ENCODE results near the gene ADGRD2. TPM values are rescaled to one million over a fixed set of nuclear protein-coding genes. Genes with fewer than 3 reads are reported as not detected.

Gene ADGRD2
- polyA plus RNA-seq, 1 donor (not counting 4 experiments of a cell fraction or from before 2014, with no cell fraction given) = not detected

GRCh38 chr9:124504530-124505005, 54.3 kb downstream of the ADGRD2 start:
- Histone ChIP-seq H3K4me2 (ENCODE audit: control insufficient read depth, extremely low read depth, insufficient read depth, low read depth, low read length) (peak overlapping the region; percentile 48), H2AFZ (ENCODE audit: control insufficient read depth, low read length) (no peak overlapping the region), H3K79me2 (ENCODE audit: control insufficient read depth, insufficient read depth, low read length) (no peaks in the 10 kb centered on the region), H3K9ac (ENCODE audit: control insufficient read depth, extremely low read depth, insufficient read depth, low read length) (no peak overlapping the region), H4K20me1 (ENCODE audit: control insufficient read depth, extremely low read depth, insufficient read depth, low read length) (no peaks in the 10 kb centered on the region), H3K4me3 (ENCODE audit: control insufficient read depth in 2 of 3, extremely low read depth in 1 of 3, insufficient read depth in 2 of 3, low read depth in 1 of 3, low read length in 3 of 3) (peak overlapping the region in 1 of 3 experiments; percentile 5), H3K27ac (ENCODE audit: control insufficient read depth, insufficient read depth, low read length) (no peak overlapping the region), H3K9me3 (ENCODE audit: control insufficient read depth, low read depth, low read length) (no peaks in the 10 kb centered on the region), H3K9me1 (ENCODE audit: control insufficient read depth, extremely low read depth, insufficient read depth, low read length) (no peaks in the 10 kb centered on the region), H3K27me3 (ENCODE audit: control insufficient read depth, extremely low read depth, insufficient read depth, low read length) (peaks cover 54% of the 10 kb centered on the region), H3K4me1 (ENCODE audit: control insufficient read depth, extremely low read depth, insufficient read depth, low read length) (peaks cover 9% of the 10 kb centered on the region), H3K36me3 (ENCODE audit: control insufficient read depth in 2 of 2, extremely low read depth in 1 of 2, insufficient read depth in 2 of 2, low read length in 2 of 2) (no peaks in the 10 kb centered on the region)
- dilution Hi-C loops (cut with MboI; ENCODE audit: extremely low pct_ligation_motif_present, low sequenced_read_pairs) = no loop called here
- FAIRE-seq (no peak), DNase-seq (ENCODE audit: low read depth, low spot score) (no peak)
- no peak for TF ChIP-seq CTCF (optimal IDR thresholded peaks at IDR 0.05 in 1 of 3, IDR thresholded peaks at IDR 0.05 in 1 of 3, conservative IDR thresholded peaks at IDR 0.05 in 1 of 3; ENCODE audit: extremely low read depth in 1 of 3, insufficient read depth in 2 of 3, low read length in 3 of 3)
- TF ChIP-seq EZH2 (IDR thresholded peaks at IDR 0.05; ENCODE audit: low read length) = no peak

- Histone ChIP-seq H3K79me2 (ENCODE audit: control insufficient read depth, insufficient read depth, low read length) (no peaks in the 10 kb centered on the region), H3K4me1 (ENCODE audit: control insufficient read depth, extremely low read depth, insufficient read depth, low read length) (peaks cover 9% of the 10 kb centered on the region), H3K9me1 (ENCODE audit: control insufficient read depth, extremely low read depth, insufficient read depth, low read length) (no peaks in the 10 kb centered on the region), H3K36me3 (ENCODE audit: control insufficient read depth in 2 of 2, extremely low read depth in 1 of 2, insufficient read depth in 2 of 2, low read length in 2 of 2) (no peaks in the 10 kb centered on the region), H3K27me3 (ENCODE audit: control insufficient read depth, extremely low read depth, insufficient read depth, low read length) (peaks cover 54% of the 10 kb centered on the region), H3K27ac (ENCODE audit: control insufficient read depth, insufficient read depth, low read length) (no peak overlapping the region), H2AFZ (ENCODE audit: control insufficient read depth, low read length) (no peak overlapping the region), H3K9me3 (ENCODE audit: control insufficient read depth, low read depth, low read length) (no peaks in the 10 kb centered on the region), H4K20me1 (ENCODE audit: control insufficient read depth, extremely low read depth, insufficient read depth, low read length) (no peaks in the 10 kb centered on the region), H3K4me2 (ENCODE audit: control insufficient read depth, extremely low read depth, insufficient read depth, low read depth, low read length) (no peak overlapping the region), H3K4me3 (ENCODE audit: control insufficient read depth in 2 of 3, extremely low read depth in 1 of 3, insufficient read depth in 2 of 3, low read depth in 1 of 3, low read length in 3 of 3) (no peak overlapping the region), H3K9ac (ENCODE audit: control insufficient read depth, extremely low read depth, insufficient read depth, low read length) (no peak overlapping the region)
- TF ChIP-seq EZH2 (IDR thresholded peaks at IDR 0.05; ENCODE audit: low read length) (peak; percentile 94), CTCF (optimal IDR thresholded peaks at IDR 0.05 in 1 of 3, IDR thresholded peaks at IDR 0.05 in 1 of 3, conservative IDR thresholded peaks at IDR 0.05 in 1 of 3; ENCODE audit: extremely low read depth in 1 of 3, insufficient read depth in 2 of 3, low read length in 3 of 3) (no peak)
- dilution Hi-C loops (cut with MboI; ENCODE audit: extremely low pct_ligation_motif_present, low sequenced_read_pairs) = no loop called here
- DNase-seq (ENCODE audit: low read depth, low spot score) (no peak), FAIRE-seq (no peak)
Measured at GRCh38 chr9:124505006-124505900, 55.0 kb downstream of the ADGRD2 start.

Data from keratinocyte (primary cell).